DLD1 (cell line): ENCODE results near the gene KLRF2.

Source experiments
- in situ Hi-C: cut with HindIII; loops from 2 replicates; pipeline ENCODE4 v1.10.0; 2017; ENCODE audit warnings: low sequenced_read_pairs

Gene KLRF2

DNA sequence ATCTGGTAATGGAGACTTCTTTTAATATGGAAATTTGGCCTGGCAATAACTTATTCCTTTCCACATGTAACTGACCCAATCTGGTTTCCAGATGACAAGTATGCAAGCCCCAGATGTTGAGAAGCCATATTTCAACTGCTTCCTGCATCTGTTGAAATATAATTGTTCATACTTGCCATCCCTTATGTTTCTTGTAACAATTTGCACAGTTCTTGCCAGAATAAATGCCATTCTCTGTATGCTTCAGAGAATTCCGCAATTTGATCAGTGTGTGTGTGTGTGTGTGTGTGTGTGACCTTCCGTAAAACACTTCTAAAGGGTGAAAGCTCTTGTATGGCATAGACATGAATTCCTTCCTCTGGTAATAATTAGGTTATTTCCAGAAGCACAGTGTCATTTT lies 52.7 kb downstream of the KLRF2 start:
- in situ Hi-C loops: no loop called here

DNA sequence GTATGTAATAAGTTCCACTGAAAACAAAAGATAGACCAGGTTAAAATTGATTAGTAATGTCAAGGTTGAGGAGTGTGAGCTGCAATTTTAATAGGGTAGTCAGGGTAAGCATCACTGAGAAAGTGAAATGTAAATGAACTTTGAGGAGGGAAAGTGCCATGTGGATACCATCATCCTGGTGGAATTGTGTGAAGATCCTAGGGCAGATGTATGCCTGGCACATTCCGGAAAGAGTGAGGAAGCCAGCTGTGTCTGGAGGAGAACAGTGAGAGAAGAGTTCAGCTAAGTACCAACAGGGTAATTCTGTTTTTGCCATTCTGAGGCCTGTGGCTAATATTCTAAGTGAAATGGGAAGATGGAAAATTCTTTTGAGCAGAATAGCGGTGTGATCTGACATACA lies 53.7 kb downstream of the KLRF2 start:
- in situ Hi-C loops: no loop called here

DNA sequence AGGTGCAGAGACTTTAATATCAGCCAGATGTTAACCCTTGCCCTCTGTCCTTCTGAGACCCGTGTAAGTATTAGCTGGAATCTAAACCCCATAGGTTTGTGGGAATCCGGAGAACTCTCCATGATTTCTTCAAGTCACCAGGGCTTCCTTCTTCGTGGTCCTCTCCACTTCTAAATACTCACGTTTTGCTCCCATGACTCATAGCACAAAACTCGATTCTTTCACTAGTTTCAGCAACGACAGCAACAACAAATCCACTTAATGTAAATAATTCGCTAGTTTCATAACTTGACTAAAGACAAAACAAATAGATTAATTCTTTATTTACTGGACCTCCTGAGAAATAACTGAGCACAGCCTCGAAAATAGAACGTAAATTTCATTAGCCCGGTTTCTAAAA lies 55.3 kb downstream of the KLRF2 start:
- in situ Hi-C loops: no loop called here

DNA sequence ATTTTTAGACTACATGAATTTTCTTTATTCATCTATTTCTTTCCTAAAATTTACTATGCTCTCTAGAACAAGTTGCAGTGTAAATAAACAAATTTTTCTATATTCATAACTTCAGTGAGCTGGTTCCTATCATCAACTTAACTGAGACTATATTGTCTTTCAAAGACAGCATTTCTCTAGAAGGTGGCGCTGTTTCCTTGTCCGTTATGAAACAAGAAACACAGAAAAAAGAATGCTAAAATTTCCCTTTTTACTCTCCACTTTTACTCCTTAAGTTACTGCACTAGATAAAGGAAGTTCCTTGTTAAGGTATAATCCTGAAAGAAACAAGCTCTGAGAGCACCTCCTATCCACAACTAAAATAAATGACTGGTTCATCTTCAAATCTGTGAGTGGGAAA lies 59.1 kb downstream of the KLRF2 start:
- in situ Hi-C loops: no loop called here

DNA sequence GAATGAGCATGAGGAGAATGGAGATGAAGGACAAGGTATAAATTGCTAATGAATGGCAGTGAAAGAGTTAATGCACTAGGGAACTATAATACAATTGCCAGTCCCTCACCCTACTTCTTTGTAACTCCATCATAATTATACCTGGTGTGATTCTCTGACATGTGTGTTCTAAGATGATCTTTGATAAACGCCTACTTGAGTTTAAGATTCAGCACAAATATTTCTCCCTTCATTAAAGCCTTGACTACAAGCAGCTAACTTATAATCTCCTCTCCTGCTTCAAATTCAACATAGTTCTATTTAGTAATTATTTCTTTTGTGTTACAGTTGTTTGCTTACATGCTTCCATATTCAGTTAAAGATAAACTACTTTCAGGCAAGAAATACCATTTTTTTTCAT lies 60.5 kb downstream of the KLRF2 start:
- in situ Hi-C loops: no loop called here

DNA sequence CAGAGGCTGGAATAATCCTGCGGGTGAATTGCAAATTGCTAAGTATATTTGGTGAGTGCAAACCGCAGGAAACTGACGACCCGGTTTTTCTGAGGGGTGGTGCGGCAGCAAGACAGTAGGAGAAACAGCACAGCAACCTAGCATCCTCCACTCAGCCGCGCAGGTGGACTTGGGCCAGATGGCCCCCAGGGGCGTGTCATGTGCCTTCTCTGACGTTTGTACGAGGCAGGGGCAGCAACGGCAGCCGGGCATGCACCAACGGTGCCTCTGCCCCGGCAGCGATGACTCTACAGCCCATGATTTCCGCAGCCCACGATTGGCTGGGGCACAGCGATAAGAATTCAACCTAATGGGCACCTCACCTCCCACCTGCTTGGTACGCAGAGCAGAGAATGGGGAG lies 62.0 kb downstream of the KLRF2 start:
- in situ Hi-C loops: no loop called here

DNA sequence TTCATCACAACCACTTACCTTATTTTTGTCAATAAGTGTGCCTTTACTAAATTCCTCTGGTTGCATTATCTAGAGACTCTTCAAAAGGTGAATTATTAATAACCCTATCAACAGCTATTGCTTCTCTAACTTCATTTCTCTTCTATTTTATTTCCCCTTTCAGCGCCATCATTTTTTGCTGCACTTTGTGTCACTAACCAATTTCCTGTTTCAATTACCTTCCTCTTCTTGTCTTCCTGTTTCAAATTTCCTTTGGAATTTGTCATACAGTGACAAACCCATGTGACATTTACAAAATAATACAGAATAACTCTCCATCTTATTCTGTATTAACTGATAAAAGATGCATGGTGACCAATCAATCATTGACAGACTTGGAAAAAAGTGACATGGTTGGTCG lies 63.1 kb downstream of the KLRF2 start:
- in situ Hi-C loops: no loop called here
